Measurements from ENCODE around the gene NRG3.

GRCh38 chr10:82453678-82454293 is 578.8 kb downstream of the NRG3 start:
- TF ChIP-seq, protein P1, sequence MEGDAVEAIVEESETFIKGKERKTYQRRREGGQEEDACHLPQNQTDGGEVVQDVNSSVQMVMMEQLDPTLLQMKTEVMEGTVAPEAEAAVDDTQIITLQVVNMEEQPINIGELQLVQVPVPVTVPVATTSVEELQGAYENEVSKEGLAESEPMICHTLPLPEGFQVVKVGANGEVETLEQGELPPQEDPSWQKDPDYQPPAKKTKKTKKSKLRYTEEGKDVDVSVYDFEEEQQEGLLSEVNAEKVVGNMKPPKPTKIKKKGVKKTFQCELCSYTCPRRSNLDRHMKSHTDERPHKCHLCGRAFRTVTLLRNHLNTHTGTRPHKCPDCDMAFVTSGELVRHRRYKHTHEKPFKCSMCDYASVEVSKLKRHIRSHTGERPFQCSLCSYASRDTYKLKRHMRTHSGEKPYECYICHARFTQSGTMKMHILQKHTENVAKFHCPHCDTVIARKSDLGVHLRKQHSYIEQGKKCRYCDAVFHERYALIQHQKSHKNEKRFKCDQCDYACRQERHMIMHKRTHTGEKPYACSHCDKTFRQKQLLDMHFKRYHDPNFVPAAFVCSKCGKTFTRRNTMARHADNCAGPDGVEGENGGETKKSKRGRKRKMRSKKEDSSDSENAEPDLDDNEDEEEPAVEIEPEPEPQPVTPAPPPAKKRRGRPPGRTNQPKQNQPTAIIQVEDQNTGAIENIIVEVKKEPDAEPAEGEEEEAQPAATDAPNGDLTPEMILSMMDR (IDR thresholded peaks at IDR 0.05 in 2 of 3, conservative IDR thresholded peaks at IDR 0.05 in 1 of 3; ENCODE audit: borderline replicate concordance in 1 of 3, insufficient read depth in 1 of 3, low read depth in 2 of 3, low read length in 2 of 3), result no peak
- TF ChIP-seq SP1 (IDR thresholded peaks at IDR 0.05; ENCODE audit: low read depth) (no peak), SRF (IDR thresholded peaks at IDR 0.05; ENCODE audit: low read depth) (no peak), POLR2AphosphoS5 (IDR thresholded peaks at IDR 0.05; ENCODE audit: low read depth, low read length) (no peak), SIN3A (IDR thresholded peaks at IDR 0.05; ENCODE audit: low read depth) (no peak), JUND (IDR thresholded peaks at IDR 0.05) (no peak), POLR2A (IDR thresholded peaks at IDR 0.05; ENCODE audit: borderline replicate concordance, extremely low read depth, insufficient read depth, insufficient read length) (no peak), EGR1 (IDR thresholded peaks at IDR 0.05; ENCODE audit: low read depth) (no peak), RAD21 (IDR thresholded peaks at IDR 0.05; ENCODE audit: low read depth) (no peak)
